Calu3 (cell line): ENCODE results near the gene PDE6H. TPM values are rescaled to one million over a fixed set of nuclear protein-coding genes. Genes with fewer than 3 reads are reported as not detected.

Experiments
- Bru-seq: library from RNA; stranded (reverse); fragments of 400-500 nt; gene quantifications from one replicate; lab custom pipeline; 2021; lab: Mats Ljungman, UMichigan
- BruChase-seq, 2 experiments: library from RNA; stranded (reverse); fragments of 400-500 nt; gene quantifications; one replicate each; lab custom pipeline; 2021; lab: Mats Ljungman, UMichigan
- BruUV-seq: library from RNA; stranded (reverse); fragments of 400-500 nt; replicated peaks from 2 replicates; lab custom pipeline; 2021; lab: Mats Ljungman, UMichigan
- CTCF ChIA-PET: fragments of 300-600 bp; sonication (Branson Sonifier 250); formaldehyde crosslinking; loops from one replicate; lab custom pipeline; 2022; ENCODE audit warnings: antibody characterized with exemption; lab: Charles Lee
- DNase-seq: peaks from one replicate; pipeline ENCODE4 v3.0.0; 2022
- H3K27ac Mint-ChIP-seq: one replicate; pipeline ENCODE4 v1.8.0; 2022; ENCODE audit warnings: mixed read lengths; ENCODE audit not compliant: unreplicated experiment
- H3K27me3 Mint-ChIP-seq: one replicate; pipeline ENCODE4 v1.8.0; 2022; ENCODE audit warnings: mixed read lengths; ENCODE audit not compliant: unreplicated experiment
- H3K36me3 Mint-ChIP-seq: one replicate; pipeline ENCODE4 v1.8.0; 2022; ENCODE audit warnings: mild to moderate bottlenecking, moderate library complexity, mixed read lengths; ENCODE audit not compliant: insufficient read depth, unreplicated experiment
- H3K4me1 Mint-ChIP-seq: one replicate; pipeline ENCODE4 v1.8.0; 2022; ENCODE audit warnings: mild to moderate bottlenecking, low read depth, mixed read lengths; ENCODE audit not compliant: unreplicated experiment
- H3K4me3 Mint-ChIP-seq: one replicate; pipeline ENCODE4 v1.8.0; 2022; ENCODE audit warnings: mild to moderate bottlenecking, low read depth, moderate library complexity, mixed read lengths; ENCODE audit not compliant: unreplicated experiment
- H3K9me3 Mint-ChIP-seq: one replicate; pipeline ENCODE4 v1.8.0; 2022; ENCODE audit warnings: low read depth, mixed read lengths; ENCODE audit not compliant: unreplicated experiment
- CTCF ChIP-seq: fragments of 200-600 bp; IDR thresholded peaks from one replicate; pipeline ENCODE4 v1.8.0; 2022; ENCODE audit warnings: antibody characterized with exemption; ENCODE audit not compliant: unreplicated experiment
- intact Hi-C: fragments of 100-400 bp; cut with micrococcal nuclease; formaldehyde crosslinking; loops from one replicate; pipeline ENCODE4 v1.10.0; 2022; ENCODE audit not compliant: unreplicated experiment
- long read RNA-seq: library from polyadenylated mRNA; stranded (forward); transcript quantifications from one replicate; pipeline ENCODE4 v2.0.0, GENCODE V29; 2022
- total RNA-seq: library from RNA; stranded (reverse); gene quantifications from 2 replicates; pipeline ENCODE4 v1.2.3, GENCODE V29; 2022

PDE6H gene
- total RNA-seq (not detected in 2 replicates), Bru-seq, nascent RNA (not detected), BruChase-seq, experiment 1, labeled RNA remaining after a 6-hour chase (not detected), BruChase-seq, experiment 2, labeled RNA remaining after a 2-hour chase (not detected)
- long read RNA-seq, result 0 reads

GRCh38 chr12:14972816-14973215 lies at the start of gene PDE6H:
Gene PDE6H, plus strand, starts transcription at chr12:14973042. Its CDS starts 4,971 bp downstream, at chr12:14978013.
- H3K9me3 Mint-ChIP-seq, result no peaks in the 10 kb centered on the region
- no TSS peak for BruUV-seq
- no peak within 1 kb of the TSS for H3K27ac Mint-ChIP-seq
- H3K4me3 Mint-ChIP-seq, result no peak within 1 kb of the TSS
- CTCF ChIA-PET, result no interaction called here
- TF ChIP-seq CTCF, result no peak
- DNase-seq, result no peak
- H3K27me3 Mint-ChIP-seq, result no peaks in the 10 kb centered on the region
- H3K4me1 Mint-ChIP-seq, result no peaks in the 10 kb centered on the region
- intact Hi-C loops, result no loop called here
- no peaks in the 10 kb centered on the region for H3K36me3 Mint-ChIP-seq

GRCh38 chr12:14923944-14924343 lies 48.9 kb upstream of the PDE6H start:
- no peak for DNase-seq
- no peak for TF ChIP-seq CTCF
- CTCF ChIA-PET, result no interaction called here
- H3K9me3 Mint-ChIP-seq, result no peaks in the 10 kb centered on the region
- H3K4me3 Mint-ChIP-seq, result no peak overlapping the region
- peaks cover 17% of the 10 kb centered on the region for H3K4me1 Mint-ChIP-seq
- no TSS peak for BruUV-seq
- no peak overlapping the region for H3K27ac Mint-ChIP-seq
- intact Hi-C loops, result no loop called here
- H3K36me3 Mint-ChIP-seq, result peaks cover 4% of the 10 kb centered on the region
- no peaks in the 10 kb centered on the region for H3K27me3 Mint-ChIP-seq

GRCh38 chr12:14924541-14924940 lies 48.3 kb upstream of the PDE6H start:
- no TSS peak for BruUV-seq
- H3K27me3 Mint-ChIP-seq, result no peaks in the 10 kb centered on the region
- peaks cover 21% of the 10 kb centered on the region for H3K4me1 Mint-ChIP-seq
- TF ChIP-seq CTCF, result no peak
- peaks cover 8% of the 10 kb centered on the region for H3K36me3 Mint-ChIP-seq
- no peak overlapping the region for H3K4me3 Mint-ChIP-seq
- no peaks in the 10 kb centered on the region for H3K9me3 Mint-ChIP-seq
- CTCF ChIA-PET, result no interaction called here
- no peak overlapping the region for H3K27ac Mint-ChIP-seq
- no peak for DNase-seq
- intact Hi-C loops, result no loop called here

GRCh38 chr12:14927267-14927666 lies 45.6 kb upstream of the PDE6H start:
- H3K4me1 Mint-ChIP-seq, result peaks cover 34% of the 10 kb centered on the region
- no TSS peak for BruUV-seq
- intact Hi-C loops, result no loop called here
- no peak overlapping the region for H3K27ac Mint-ChIP-seq
- no peak for DNase-seq
- H3K9me3 Mint-ChIP-seq, result no peaks in the 10 kb centered on the region
- TF ChIP-seq CTCF, result no peak
- H3K36me3 Mint-ChIP-seq, result peaks cover 8% of the 10 kb centered on the region
- CTCF ChIA-PET, result interaction anchor here (0.7 to 0.8 kb wide), 2 partner anchors 13 to 827 kb away, joined by 3 to 4 read pairs; no protein-coding TSS in a partner anchor
- no peak overlapping the region for H3K4me3 Mint-ChIP-seq
- H3K27me3 Mint-ChIP-seq, result no peaks in the 10 kb centered on the region
